SK-N-SH (cell line): ENCODE data around the gene MMAA. TPM values are rescaled to one million over a fixed set of nuclear protein-coding genes. Genes with fewer than 3 reads are reported as not detected.
"Not testable (repeated sequence)": the region's sequence is repeated elsewhere in the genome, so short reads cannot be mapped to it uniquely, and the experiment has no call there.

Experiments used
- CTCF ChIA-PET: fragments of 300-600, 350-600 bp; formaldehyde crosslinking; extraction: SDS; loops from one replicate; lab custom pipeline; 2021; lab: Yijun Ruan, JAX
- POLR2A ChIA-PET: fragments of 350-600 bp; sonication (Branson Sonifier 250); formaldehyde crosslinking; extraction: SDS; loops from one replicate; lab custom pipeline; 2020; ENCODE audit warnings: antibody characterized with exemption, inconsistent platforms; lab: Yijun Ruan, JAX
- DNase-seq: peaks from one replicate; pipeline ENCODE4 v3.0.0; 2012
- H2AFZ ChIP-seq: fragments of 200-600 bp; sonication (generic); 2 replicates; pipeline ENCODE4 v1.8.1; 2016; ENCODE audit warnings: antibody characterized with exemption, mild to moderate bottlenecking, low read depth
- H3F3A ChIP-seq: fragments of 200-600 bp; sonication (generic); replicated peaks from 2 replicates; pipeline ENCODE3; 2016; ENCODE audit warnings: antibody characterized with exemption, mild to moderate bottlenecking; ENCODE audit not compliant: insufficient read depth
- H3K27ac ChIP-seq, 2 experiments: fragments of 200-500 bp in 1 of 2; fragments of 200-600 bp in 1 of 2; sonication (Bioruptor generic) in 1 of 2; sonication (generic), shearing (Covaris generic) in 1 of 2; 2 replicates each; pipeline versions ENCODE4 v1.5.1 to v1.6.1; 2014 to 2016; ENCODE audit warnings: low read depth in 2 of 2, inconsistent platforms in 1 of 2, low read length in 1 of 2, mild to moderate bottlenecking in 1 of 2, mixed read lengths in 1 of 2
- H3K27me3 ChIP-seq: fragments of 200-600 bp; sonication (generic), shearing (Covaris generic); 2 replicates; pipeline ENCODE4 v1.6.1; 2016; ENCODE audit warnings: mixed run types; ENCODE audit not compliant: insufficient read depth
- H3K36me3 ChIP-seq, 2 experiments: fragments of 200-500 bp in 1 of 2; fragments of 200-600 bp in 1 of 2; sonication (Bioruptor generic) in 1 of 2; sonication (generic) in 1 of 2; replicated peaks in 1 of 2; 2 replicates each; pipeline versions ENCODE3 to v1.5.1; 2014 to 2016; ENCODE audit warnings: low read length in 1 of 2, mild to moderate bottlenecking in 1 of 2; ENCODE audit not compliant: insufficient read depth in 2 of 2, control insufficient read depth in 1 of 2
- H3K4me1 ChIP-seq, 2 experiments: fragments of 200-500 bp in 1 of 2; fragments of 200-600 bp in 1 of 2; sonication (Bioruptor generic) in 1 of 2; sonication (generic), shearing (Covaris generic) in 1 of 2; 2 replicates each; pipeline versions ENCODE4 v1.5.1 to v1.6.1; 2014 to 2016; ENCODE audit warnings: low read depth in 1 of 2, low read length in 1 of 2, mixed run types in 1 of 2; ENCODE audit not compliant: insufficient read depth in 2 of 2, control insufficient read depth in 1 of 2
- H3K4me2 ChIP-seq: fragments of 200-600 bp; sonication (generic), shearing (Covaris generic); 2 replicates; pipeline ENCODE4 v1.6.1; 2017; ENCODE audit warnings: mixed run types
- H3K4me3 ChIP-seq, 2 experiments: fragments of 200-500 bp in 1 of 2; fragments of 200-600 bp in 1 of 2; sonication (Bioruptor generic) in 1 of 2; sonication (generic), shearing (Covaris generic) in 1 of 2; 2 replicates each; pipeline versions ENCODE4 v1.5.1 to v1.8.1; 2014 to 2016; ENCODE audit warnings: low read depth in 2 of 2, inconsistent platforms in 1 of 2, low read length in 1 of 2, mild to moderate bottlenecking in 1 of 2, mixed read lengths in 1 of 2, moderate library complexity in 1 of 2
- H3K79me2 ChIP-seq: fragments of 200-600 bp; sonication (generic); 2 replicates; pipeline ENCODE4 v1.8.1; 2017; ENCODE audit warnings: mild to moderate bottlenecking; ENCODE audit not compliant: insufficient read depth
- H3K9ac ChIP-seq: fragments of 200-600 bp; sonication (generic); 2 replicates; pipeline ENCODE4 v1.6.1; 2017; ENCODE audit warnings: mixed run types
- H3K9me2 ChIP-seq: fragments of 200-600 bp; sonication (generic); 2 replicates; pipeline ENCODE4 v1.6.1; 2017; ENCODE audit warnings: mixed run types
- H3K9me3 ChIP-seq: fragments of 200-600 bp; sonication (generic); 2 replicates; pipeline ENCODE4 v1.6.1; 2017; ENCODE audit warnings: mixed run types, mild to moderate bottlenecking, moderate library complexity
- H4K20me1 ChIP-seq: fragments of 200-600 bp; sonication (generic); 2 replicates; pipeline ENCODE4 v1.6.1; 2017; ENCODE audit warnings: mild to moderate bottlenecking, mixed run types; ENCODE audit not compliant: insufficient read depth
- CHD2 ChIP-seq: fragments of 150-350 bp; IDR thresholded peaks from 2 replicates; pipeline ENCODE4 v1.6.1; 2018; ENCODE audit warnings: low read length; ENCODE audit not compliant: partially characterized antibody
- ELF1 ChIP-seq: IDR thresholded peaks from 2 replicates; pipeline ENCODE4 v1.4.0; 2012
- MAX ChIP-seq: IDR thresholded peaks from 2 replicates; pipeline ENCODE4 v1.4.0; 2012; ENCODE audit warnings: low read depth
- MXI1 ChIP-seq: IDR thresholded peaks from 2 replicates; pipeline ENCODE4 v1.6.1; 2012; ENCODE audit warnings: mild to moderate bottlenecking, low read depth, low read length, improper control_type of control experiment
- POLR2AphosphoS5 ChIP-seq: IDR thresholded peaks from 2 replicates; pipeline ENCODE4 v1.6.1; 2012; ENCODE audit warnings: low read depth, low read length
- RCOR1 ChIP-seq: fragments of 150-350 bp; IDR thresholded peaks from 2 replicates; pipeline ENCODE4 v1.6.1; 2017; ENCODE audit warnings: antibody characterized with exemption, low read length
- RFX5 ChIP-seq: IDR thresholded peaks from 2 replicates; pipeline ENCODE4 v1.6.1; 2012; ENCODE audit warnings: mild to moderate bottlenecking, improper control_type of control experiment, low read length
- TAF1 ChIP-seq: IDR thresholded peaks from 2 replicates; pipeline ENCODE4 v1.6.1; 2012; ENCODE audit warnings: low read depth, mild to moderate bottlenecking, low read length, moderate library complexity, borderline replicate concordance
- USF1 ChIP-seq: IDR thresholded peaks from 2 replicates; pipeline ENCODE4 v1.4.0; 2012; ENCODE audit warnings: low read depth, borderline replicate concordance
- WGBS: methylation state at CpG from one replicate; pipeline ENCODE4 v1.1.6; 2017; ENCODE audit warnings: low lambda C conversion rate; 5-methylcytosine and 5-hydroxymethylcytosine counted together
- polyA plus RNA-seq, 3 experiments: library from polyadenylated mRNA; depleted of rRNA; stranded (reverse); fragments of >200 nt; gene quantifications; 2 replicates each; pipeline ENCODE4 v1.2.3, GENCODE V29; 2012

The MMAA gene
- polyA plus RNA-seq, 1 of the 3 experiments (the other 2 are of a cell fraction): 2.2 TPM

GRCh38 chr4:145618932-145619638 is at the start of gene MMAA (continued):
- no peak for TF ChIP-seq RFX5
- no peak; the same call in 1 of the 2 replicates for TF ChIP-seq RCOR1
- peak; percentile 83 for TF ChIP-seq MXI1
- peak; percentile 86 for TF ChIP-seq TAF1
- TF ChIP-seq MAX: peak; percentile 89; the same call in 1 of the 2 replicates
- peak; percentile 93 for TF ChIP-seq POLR2AphosphoS5

- H3K4me3 ChIP-seq, H3K9ac ChIP-seq, DNase-seq, H3K4me2 ChIP-seq, POLR2A ChIA-PET, H3K27ac ChIP-seq, H3K36me3 ChIP-seq, H3K9me2 ChIP-seq, H3K9me3 ChIP-seq, H2AFZ ChIP-seq, H3K4me1 ChIP-seq, H3K79me2 ChIP-seq, CTCF ChIA-PET, H3K27me3 ChIP-seq, H4K20me1 ChIP-seq, H3F3A ChIP-seq: not testable (repeated sequence)
- 85% methylated on average over 4 of the region's 7 CpGs for WGBS
Measured at GRCh38 chr4:145574546-145574945, 44.6 kb upstream of the MMAA start.

GRCh38 chr4:145580906-145581305 is 38.3 kb upstream of the MMAA start:
- WGBS: 43% methylated on average over 3 of the region's 3 CpGs
- no peaks in the 10 kb centered on the region for H3K27me3 ChIP-seq
- no peaks in the 10 kb centered on the region for H3K79me2 ChIP-seq
- no peak overlapping the region for H3K9ac ChIP-seq
- no peaks in the 10 kb centered on the region for H4K20me1 ChIP-seq
- no peaks in the 10 kb centered on the region for H3K9me2 ChIP-seq
- H3K36me3 ChIP-seq: no peaks in the 10 kb centered on the region
- H3K4me1 ChIP-seq: no peaks in the 10 kb centered on the region
- no peak for DNase-seq
- H3F3A ChIP-seq: no peaks in the 10 kb centered on the region
- no peak overlapping the region for H2AFZ ChIP-seq
- H3K27ac ChIP-seq: no peak overlapping the region
- no peak overlapping the region for H3K4me3 ChIP-seq
- POLR2A ChIA-PET: no interaction called here
- TF ChIP-seq ELF1: no peak
- TF ChIP-seq CHD2: no peak
- no peak for TF ChIP-seq TAF1
- no peak for TF ChIP-seq USF1
- CTCF ChIA-PET: interaction anchor here (0.8 kb wide), 1 partner anchor 737 kb away, joined by 3 read pairs; no protein-coding TSS in a partner anchor
- H3K9me3 ChIP-seq: no peaks in the 10 kb centered on the region
- H3K4me2 ChIP-seq: no peak overlapping the region
